Smooth muscle cell (in vitro differentiated cells): ENCODE data around the gene ARHGEF4. TPM values are rescaled to one million over a fixed set of nuclear protein-coding genes. Genes with fewer than 3 reads are reported as not detected.

Experiments used
- DNase-seq: peaks from one replicate; lab custom pipeline; 2025; ENCODE audit not compliant: unreplicated experiment; lab: John Stamatoyannopoulos, UW
- H2AFZ ChIP-seq: fragments of 200-600 bp; sonication (generic); 2 replicates; pipeline ENCODE4 v1.6.0; 2016; ENCODE audit warnings: antibody characterized with exemption, low read depth, mild to moderate bottlenecking
- H3F3A ChIP-seq: fragments of 200-600 bp; sonication (generic); 2 replicates; pipeline ENCODE4 v1.6.0; 2017; ENCODE audit warnings: antibody characterized with exemption, low read depth
- H3K27ac ChIP-seq: fragments of 200-600 bp; sonication (generic); 2 replicates; pipeline ENCODE4 v1.5.1; 2016; ENCODE audit warnings: low read depth, mild to moderate bottlenecking
- H3K27me3 ChIP-seq: fragments of 200-600 bp; sonication (generic); 2 replicates; pipeline ENCODE4 v1.6.1; 2016; ENCODE audit warnings: low read depth, mild to moderate bottlenecking
- H3K36me3 ChIP-seq: fragments of 200-600 bp; sonication (generic); 2 replicates; pipeline ENCODE4 v1.5.1; 2016; ENCODE audit warnings: low read depth
- H3K4me1 ChIP-seq: fragments of 200-600 bp; sonication (generic); 2 replicates; pipeline ENCODE4 v1.5.1; 2016; ENCODE audit warnings: low read depth
- H3K4me2 ChIP-seq: fragments of 200-600 bp; sonication (generic); 2 replicates; pipeline ENCODE4 v1.6.0; 2016; ENCODE audit warnings: mild to moderate bottlenecking
- H3K4me3 ChIP-seq: fragments of 200-600 bp; sonication (generic); 2 replicates; pipeline ENCODE4 v1.5.1; 2016; ENCODE audit warnings: mild to moderate bottlenecking
- H3K79me2 ChIP-seq: fragments of 200-600 bp; sonication (generic); 2 replicates; pipeline ENCODE4 v1.6.0; 2016; ENCODE audit warnings: low read depth, mild to moderate bottlenecking
- H3K9ac ChIP-seq: fragments of 200-600 bp; sonication (generic); 2 replicates; pipeline ENCODE4 v1.6.0; 2016; ENCODE audit warnings: low read depth
- H3K9me3 ChIP-seq: fragments of 200-600 bp; sonication (generic); replicated peaks from 2 replicates; pipeline ENCODE4 v1.5.1; 2016; ENCODE audit warnings: low read depth
- H4K20me1 ChIP-seq: fragments of 200-600 bp; sonication (generic); 2 replicates; pipeline ENCODE4 v1.6.0; 2016; ENCODE audit warnings: low read depth
- CTCF ChIP-seq: fragments of 200-600 bp; sonication (generic); IDR thresholded peaks from 2 replicates; pipeline ENCODE4 v1.5.1; 2017; ENCODE audit warnings: borderline replicate concordance, mild to moderate bottlenecking, antibody characterized with exemption; ENCODE audit not compliant: insufficient read depth, poor library complexity, severe bottlenecking
- WGBS: methylation state at CpG from one replicate; pipeline ENCODE4 v1.1.7; 2016; ENCODE audit warnings: low lambda C conversion rate; 5-methylcytosine and 5-hydroxymethylcytosine counted together
- polyA plus RNA-seq: library from polyadenylated mRNA; unstranded; fragments of >200 nt; fragmentation: Nextera tagmentation; extraction: Ambion mirVana; gene quantifications from 2 replicates; pipeline ENCODE4 v1.2.1, GENCODE V29; 2016
- total RNA-seq: library from RNA; depleted of rRNA; stranded (reverse); fragments of >200 nt; gene quantifications from 2 replicates; pipeline ENCODE4 v1.2.3, GENCODE V29; 2014

ARHGEF4 gene
- total and polyA plus RNA-seq, 2 experiments from 2014 or later, result 14.9 to 16.0 TPM

GRCh38 chr2:131058920-131059319, 222.2 kb downstream of the ARHGEF4 start:
- Histone ChIP-seq H3K9me3 (no peaks in the 10 kb centered on the region), H3F3A (no peaks in the 10 kb centered on the region), H3K79me2 (peaks cover 77% of the 10 kb centered on the region), H3K27me3 (no peaks in the 10 kb centered on the region), H2AFZ (no peak overlapping the region), H3K4me1 (no peaks in the 10 kb centered on the region), H3K27ac (no peak overlapping the region), H3K9ac (no peak overlapping the region), H3K4me2 (no peak overlapping the region), H3K36me3 (no peaks in the 10 kb centered on the region), H3K4me3 (no peak overlapping the region), H4K20me1 (peaks cover 100% of the 10 kb centered on the region)
- no peak for DNase-seq
- 96% methylated on average over 4 of the region's 4 CpGs for WGBS
- no peak for TF ChIP-seq CTCF

GRCh38 chr2:131063501-131064283, 227.0 kb downstream of the ARHGEF4 start:
- peaks cover 100% of the 10 kb centered on the region for H4K20me1 ChIP-seq
- peaks cover 97% of the 10 kb centered on the region for H3K79me2 ChIP-seq
- H2AFZ ChIP-seq, result no peak overlapping the region
- no peaks in the 10 kb centered on the region for H3K4me1 ChIP-seq
- WGBS, result 92% methylated on average over 11 of the region's 11 CpGs
- no peak overlapping the region for H3K4me3 ChIP-seq
- no peak overlapping the region for H3K4me2 ChIP-seq
- no peak overlapping the region for H3K27ac ChIP-seq
- no peaks in the 10 kb centered on the region for H3F3A ChIP-seq
- H3K27me3 ChIP-seq, result no peaks in the 10 kb centered on the region
- no peak for DNase-seq
- no peak overlapping the region for H3K9ac ChIP-seq
- H3K36me3 ChIP-seq, result no peaks in the 10 kb centered on the region
- H3K9me3 ChIP-seq, result no peaks in the 10 kb centered on the region
- no peak for TF ChIP-seq CTCF

- no peak overlapping the region for H3K4me2 ChIP-seq
- no peak overlapping the region for H3K9ac ChIP-seq
- no peaks in the 10 kb centered on the region for H3K27me3 ChIP-seq
- TF ChIP-seq CTCF, result no peak
- no peak overlapping the region for H2AFZ ChIP-seq
- H3K9me3 ChIP-seq, result no peaks in the 10 kb centered on the region
- H3K4me1 ChIP-seq, result no peaks in the 10 kb centered on the region
- no peaks in the 10 kb centered on the region for H3K36me3 ChIP-seq
- H3K79me2 ChIP-seq, result peaks cover 97% of the 10 kb centered on the region
- H4K20me1 ChIP-seq, result peaks cover 100% of the 10 kb centered on the region
- DNase-seq, result no peak
- H3K4me3 ChIP-seq, result no peak overlapping the region
- H3F3A ChIP-seq, result no peaks in the 10 kb centered on the region
- no peak overlapping the region for H3K27ac ChIP-seq
- 73% methylated on average over 14 of the region's 14 CpGs for WGBS
Measured at GRCh38 chr2:131064589-131065512, 228.1 kb downstream of the ARHGEF4 start.
